Panc1 (cell line): ENCODE results near the gene IL17B. TPM values are rescaled to one million over a fixed set of nuclear protein-coding genes. Genes with fewer than 3 reads are reported as not detected.

ENCODE experiments used
- ATAC-seq: fragments of 200-7000 bp; cut with Tn5 transposase; 2 replicates; pipeline ENCODE4 v1.9.1; 2020; ENCODE audit warnings: mild to moderate bottlenecking, moderate library complexity
- BruUV-seq: library from RNA; stranded (reverse); fragments of 400-500 nt; replicated peaks from 2 replicates; lab custom pipeline; 2021; lab: Mats Ljungman, UMichigan
- CTCF ChIA-PET: fragments of 300-600 bp; sonication (Branson Sonifier 250); formaldehyde crosslinking; loops from one replicate; lab custom pipeline; 2022; ENCODE audit warnings: antibody characterized with exemption; lab: Charles Lee
- POLR2A ChIA-PET: fragments of 300-600 bp; sonication (Branson Sonifier 250); formaldehyde crosslinking; loops from one replicate; lab custom pipeline; 2022; ENCODE audit warnings: antibody characterized with exemption; lab: Charles Lee
- DNase-seq: peaks from one replicate; pipeline ENCODE4 v3.0.0-alpha.2; 2010; ENCODE audit warnings: low read depth, low spot score
- H3K27ac ChIP-seq: 2 replicates; pipeline ENCODE4 v1.5.1; 2011; ENCODE audit warnings: mild to moderate bottlenecking, low read length, inconsistent platforms
- H3K27me3 ChIP-seq: fragments of 200-500 bp; sonication (Bioruptor generic); 2 replicates; pipeline ENCODE4 v1.6.0; 2014; ENCODE audit warnings: low read length, inconsistent platforms; ENCODE audit not compliant: control insufficient read depth, insufficient read depth
- H3K36me3 ChIP-seq: fragments of 200-500 bp; sonication (Bioruptor generic); 2 replicates; pipeline ENCODE4 v1.5.1; 2014; ENCODE audit warnings: inconsistent platforms, mild to moderate bottlenecking, low read length, moderate library complexity; ENCODE audit not compliant: control insufficient read depth, insufficient read depth
- H3K4me1 ChIP-seq: 2 replicates; pipeline ENCODE4 v1.5.1; 2011; ENCODE audit warnings: inconsistent platforms, mild to moderate bottlenecking, low read length, moderate library complexity; ENCODE audit not compliant: control insufficient read depth, insufficient read depth
- H3K4me3 ChIP-seq, 2 experiments: 2 replicates each; pipeline ENCODE4 v1.5.1; 2011 to 2012; ENCODE audit warnings: low read depth in 2 of 2, low read length in 2 of 2, mild to moderate bottlenecking in 2 of 2, inconsistent platforms in 1 of 2, moderate library complexity in 1 of 2
- H3K9me3 ChIP-seq: fragments of 200-500 bp; sonication (Bioruptor generic); 2 replicates; pipeline ENCODE4 v1.5.1; 2014; ENCODE audit warnings: low read depth, mild to moderate bottlenecking, inconsistent platforms, low read length, moderate library complexity; ENCODE audit not compliant: control insufficient read depth, insufficient read depth
- CTCF ChIP-seq: fragments of 450-650 bp; IDR thresholded peaks from 2 replicates; pipeline ENCODE4 v1.5.1; 2017; ENCODE audit warnings: mild to moderate bottlenecking
- POLR2AphosphoS5 ChIP-seq: IDR thresholded peaks from 2 replicates; pipeline ENCODE4 v1.6.1; 2012; ENCODE audit warnings: mild to moderate bottlenecking, low read depth, low read length, moderate library complexity
- SIN3A ChIP-seq: IDR thresholded peaks from 2 replicates; pipeline ENCODE4 v1.6.1; 2012; ENCODE audit warnings: low read depth, mild to moderate bottlenecking, low read length, moderate library complexity, borderline replicate concordance; ENCODE audit not compliant: insufficient read depth
- TCF7L2 ChIP-seq: IDR thresholded peaks from 2 replicates; pipeline ENCODE4 v1.6.1; 2011; ENCODE audit warnings: mild to moderate bottlenecking, low read depth, low read length, inconsistent platforms
- in situ Hi-C: cut with HindIII; loops from 2 replicates; pipeline ENCODE4 v1.10.0; 2016; ENCODE audit warnings: low sequenced_read_pairs, low pct_unique_long_range_greater_than_20kb
- intact Hi-C: fragments of 100-400 bp; cut with micrococcal nuclease; formaldehyde crosslinking; loops from one replicate; pipeline ENCODE4 v1.10.0; 2022; ENCODE audit not compliant: unreplicated experiment
- total RNA-seq: library from RNA; stranded (reverse); gene quantifications from one replicate; pipeline ENCODE4 v1.2.1, GENCODE V29; 2021; ENCODE audit not compliant: unreplicated experiment
- TF ChIP-seq, protein P1 (sequence below), 2 experiments: IDR thresholded peaks; 2 replicates each; pipeline ENCODE4 v1.6.1; 2011 to 2012; ENCODE audit warnings: low read depth in 2 of 2, control low read depth in 1 of 2, low read length in 1 of 2, mild to moderate bottlenecking in 1 of 2, moderate library complexity in 1 of 2; ENCODE audit not compliant: insufficient read depth in 1 of 2

Gene IL17B
- total RNA-seq, 1 experiment from 2014 or later: not detected

- TF ChIP-seq TCF7L2 (no peak), POLR2AphosphoS5 (no peak), CTCF (no peak), SIN3A (no peak)
- TF ChIP-seq, protein P1, sequence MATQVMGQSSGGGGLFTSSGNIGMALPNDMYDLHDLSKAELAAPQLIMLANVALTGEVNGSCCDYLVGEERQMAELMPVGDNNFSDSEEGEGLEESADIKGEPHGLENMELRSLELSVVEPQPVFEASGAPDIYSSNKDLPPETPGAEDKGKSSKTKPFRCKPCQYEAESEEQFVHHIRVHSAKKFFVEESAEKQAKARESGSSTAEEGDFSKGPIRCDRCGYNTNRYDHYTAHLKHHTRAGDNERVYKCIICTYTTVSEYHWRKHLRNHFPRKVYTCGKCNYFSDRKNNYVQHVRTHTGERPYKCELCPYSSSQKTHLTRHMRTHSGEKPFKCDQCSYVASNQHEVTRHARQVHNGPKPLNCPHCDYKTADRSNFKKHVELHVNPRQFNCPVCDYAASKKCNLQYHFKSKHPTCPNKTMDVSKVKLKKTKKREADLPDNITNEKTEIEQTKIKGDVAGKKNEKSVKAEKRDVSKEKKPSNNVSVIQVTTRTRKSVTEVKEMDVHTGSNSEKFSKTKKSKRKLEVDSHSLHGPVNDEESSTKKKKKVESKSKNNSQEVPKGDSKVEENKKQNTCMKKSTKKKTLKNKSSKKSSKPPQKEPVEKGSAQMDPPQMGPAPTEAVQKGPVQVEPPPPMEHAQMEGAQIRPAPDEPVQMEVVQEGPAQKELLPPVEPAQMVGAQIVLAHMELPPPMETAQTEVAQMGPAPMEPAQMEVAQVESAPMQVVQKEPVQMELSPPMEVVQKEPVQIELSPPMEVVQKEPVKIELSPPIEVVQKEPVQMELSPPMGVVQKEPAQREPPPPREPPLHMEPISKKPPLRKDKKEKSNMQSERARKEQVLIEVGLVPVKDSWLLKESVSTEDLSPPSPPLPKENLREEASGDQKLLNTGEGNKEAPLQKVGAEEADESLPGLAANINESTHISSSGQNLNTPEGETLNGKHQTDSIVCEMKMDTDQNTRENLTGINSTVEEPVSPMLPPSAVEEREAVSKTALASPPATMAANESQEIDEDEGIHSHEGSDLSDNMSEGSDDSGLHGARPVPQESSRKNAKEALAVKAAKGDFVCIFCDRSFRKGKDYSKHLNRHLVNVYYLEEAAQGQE (IDR thresholded peaks at IDR 0.05; ENCODE audit: insufficient read depth in 1 of 2, low read depth in 2 of 2, low read length in 1 of 2): no peak
- intact Hi-C loops (no loop called here), in situ Hi-C loops (no loop called here)
- no TSS peak for BruUV-seq
- no peaks in the 10 kb centered on the region for H3K27me3 ChIP-seq
- peaks cover 7% of the 10 kb centered on the region for H3K4me1 ChIP-seq
- H3K36me3 ChIP-seq: peaks cover 31% of the 10 kb centered on the region
- H3K9me3 ChIP-seq: no peaks in the 10 kb centered on the region
- ATAC-seq (peak; percentile 17), DNase-seq (no peak)
- ChIA-PET POLR2A (interaction anchor here (0.9 to 1.4 kb wide), 2 partner anchors 11 to 16 kb away, joined by 3 to 4 read pairs; no protein-coding TSS in a partner anchor), CTCF (no interaction called here)
- H3K4me3 ChIP-seq: peak overlapping the region; percentile 82 to 89
- H3K27ac ChIP-seq: peak overlapping the region; percentile 96
These were observed 33.2 kb downstream of the IL17B start for GRCh38 chr5:149345892-149346222.

DNA sequence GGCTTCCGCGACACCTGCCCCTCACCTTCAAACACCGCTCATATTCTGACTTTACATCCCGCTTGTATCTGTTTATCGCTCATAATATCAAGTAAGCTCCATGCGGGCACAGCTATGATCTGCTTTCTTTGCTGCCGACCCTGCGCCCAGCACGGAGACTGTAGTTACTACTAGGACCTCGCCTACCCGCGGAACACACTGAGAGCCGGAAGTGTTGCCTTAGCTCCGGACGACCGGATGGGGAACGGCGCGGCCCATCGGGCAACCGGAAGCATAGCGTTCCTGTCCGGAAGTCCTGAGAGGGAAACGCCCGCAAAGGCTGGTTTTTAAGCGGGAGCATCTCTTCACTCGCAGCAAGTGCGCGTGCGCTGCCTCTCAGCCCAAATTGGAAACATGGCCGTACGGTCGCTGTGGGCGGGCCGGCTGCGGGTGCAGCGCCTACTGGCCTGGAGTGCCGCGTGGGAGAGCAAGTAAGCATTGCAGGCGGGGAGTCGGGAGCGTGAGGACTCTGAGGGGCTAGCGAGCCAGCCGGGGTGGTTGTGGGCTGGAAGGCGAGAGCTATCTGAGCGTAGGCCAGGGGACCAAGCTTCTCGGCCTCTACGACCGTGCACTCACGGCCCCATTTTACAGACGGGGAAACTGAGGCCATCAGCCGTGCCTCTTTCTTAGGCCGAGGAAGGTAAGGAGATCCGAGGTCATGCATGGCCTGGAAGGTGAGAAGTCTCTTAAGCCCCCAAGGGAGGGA lies 33.8 kb downstream of the IL17B start, which contains the start of gene GRPEL2:
TSS of gene GRPEL2 (plus strand) at position 353 of the 745 bp plus-strand sequence. CDS start at position 394, 41 bp downstream.
- in situ Hi-C loops (no loop called here), intact Hi-C loops (no loop called here)
- 0 out of 2 replicates have a peak, but pooled peaks have one; percentile 19 for TF ChIP-seq TCF7L2
- no peak for TF ChIP-seq CTCF
- peak; percentile 52; the same call in 1 of the 2 replicates for TF ChIP-seq SIN3A
- TF ChIP-seq POLR2AphosphoS5: peak; percentile 86
- TF ChIP-seq, protein P1 (IDR thresholded peaks at IDR 0.05; ENCODE audit: insufficient read depth in 1 of 2, low read depth in 2 of 2, low read length in 1 of 2): no peak
- DNase-seq: peak; percentile 88
- Histone ChIP-seq H3K27ac (peak within 1 kb of the TSS; percentile 96), H3K27me3 (no peaks in the 10 kb centered on the region), H3K36me3 (peaks cover 25% of the 10 kb centered on the region), H3K4me1 (peaks cover 7% of the 10 kb centered on the region), H3K4me3 (peak within 1 kb of the TSS; percentile 82 to 89), H3K9me3 (no peaks in the 10 kb centered on the region)
- ChIA-PET CTCF (no interaction called here), POLR2A (interaction anchor here (0.6 to 1.4 kb wide), 4 partner anchors 11 to 1413 kb away, joined by 3 to 4 read pairs (median 3); no protein-coding TSS in a partner anchor)
- BruUV-seq: no TSS peak
- ATAC-seq: peak; percentile 100
